BLaER1 treated with 17β-estradiol and CSF1 and Interleukin-3, amounts not matched to agents 10 nM and 100 nM (cell line): ENCODE results near the gene RRAD.

Source experiments
- H3K27ac ChIP-seq, 11 experiments: shearing (Covaris generic); formaldehyde crosslinking; 2 replicates each; pipeline ENCODE4 v1.8.1; 2022
- H3K27me3 ChIP-seq, 11 experiments: shearing (Covaris generic); formaldehyde crosslinking; 2 replicates each; pipeline ENCODE4 v1.8.1; 2022
- H3K36me3 ChIP-seq, 11 experiments: shearing (Covaris generic); formaldehyde crosslinking; 2 replicates each; pipeline ENCODE4 v1.8.1; 2022
- H3K4me1 ChIP-seq, 10 experiments: shearing (Covaris generic); formaldehyde crosslinking; 2 replicates each; pipeline ENCODE4 v1.8.1; 2022
- H3K4me2 ChIP-seq, 11 experiments: shearing (Covaris generic); formaldehyde crosslinking; 2 replicates each; pipeline ENCODE4 v1.8.1; 2022
- H3K4me3 ChIP-seq, 10 experiments: shearing (Covaris generic); formaldehyde crosslinking; 2 replicates each; pipeline ENCODE4 v1.8.1; 2022
- H3K9ac ChIP-seq, 11 experiments: shearing (Covaris generic); formaldehyde crosslinking; 2 replicates each; pipeline ENCODE4 v1.8.1; 2022
- H3K9me3 ChIP-seq, 11 experiments: shearing (Covaris generic); formaldehyde crosslinking; replicated peaks in 1 of 11; 2 replicates each; pipeline ENCODE4 v1.8.1; 2022
- H4K20me1 ChIP-seq, 11 experiments: shearing (Covaris generic); formaldehyde crosslinking; 2 replicates each; pipeline ENCODE4 v1.8.1; 2022
- Cebpa-rat ChIP-seq, 11 experiments: shearing (Covaris generic); IDR thresholded peaks; 2 replicates each; pipeline ENCODE4 v1.8.1; 2022

The RRAD gene

GRCh38 chr16:66913081-66913480 lies 12.3 kb downstream of the RRAD start:
- Histone ChIP-seq H3K27ac (no peak overlapping the region), H3K4me2 (no peak overlapping the region), H3K4me1 (peaks cover 0 to 22% (median 3%) of the 10 kb centered on the region in 10 experiments; a peak in 7 of 20 replicates), H3K9me3 (no peaks in the 10 kb centered on the region), H4K20me1 (peaks cover 0 to 13% (median 0%) of the 10 kb centered on the region in 11 experiments; a peak in 1 of 22 replicates), H3K9ac (no peak overlapping the region), H3K27me3 (no peaks in the 10 kb centered on the region), H3K36me3 (no peaks in the 10 kb centered on the region), H3K4me3 (no peak overlapping the region)
- no peak for TF ChIP-seq Cebpa-rat (IDR thresholded peaks at IDR 0.05)

DNA sequence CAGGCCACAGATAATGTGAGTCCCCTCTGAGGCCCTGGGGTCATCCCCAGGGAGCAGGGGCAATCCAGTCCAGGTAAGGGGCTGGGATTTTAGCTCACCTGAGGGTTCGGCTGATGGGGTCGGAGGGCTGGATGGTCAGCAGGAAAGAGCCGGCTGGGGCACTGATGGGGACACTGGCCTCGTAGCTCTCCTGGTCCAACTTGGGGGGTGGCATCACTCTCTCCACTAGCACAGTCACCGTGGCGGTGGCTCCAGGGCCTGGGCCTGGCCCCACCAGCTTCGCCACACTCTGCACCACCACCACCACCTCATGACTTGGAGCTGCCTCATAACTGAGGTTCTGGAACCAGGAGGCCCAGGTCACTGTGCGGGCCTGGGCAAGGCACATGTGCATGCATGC lies 13.5 kb downstream of the RRAD start:
- H3K4me3 ChIP-seq: no peak overlapping the region
- no peaks in the 10 kb centered on the region for H3K36me3 ChIP-seq
- H3K4me1 ChIP-seq: peaks cover 0 to 25% (median 3%) of the 10 kb centered on the region in 10 experiments; a peak in 7 of 20 replicates
- H4K20me1 ChIP-seq: peaks cover 0 to 13% (median 0%) of the 10 kb centered on the region in 11 experiments; a peak in 3 of 22 replicates
- no peak overlapping the region for H3K4me2 ChIP-seq
- no peaks in the 10 kb centered on the region for H3K27me3 ChIP-seq
- H3K27ac ChIP-seq: no peak overlapping the region
- no peak for TF ChIP-seq Cebpa-rat (IDR thresholded peaks at IDR 0.05)
- H3K9me3 ChIP-seq: no peaks in the 10 kb centered on the region
- no peak overlapping the region for H3K9ac ChIP-seq

GRCh38 chr16:66911112-66911511 lies 14.2 kb downstream of the RRAD start:
- H3K4me2 ChIP-seq: 0 out of 22 replicates have a peak overlapping the region, but pooled peaks of 1 of the 11 experiments have one; percentile 21
- no peaks in the 10 kb centered on the region for H3K36me3 ChIP-seq
- peaks cover 0 to 13% (median 0%) of the 10 kb centered on the region in 11 experiments; a peak in 3 of 22 replicates for H4K20me1 ChIP-seq
- no peaks in the 10 kb centered on the region for H3K27me3 ChIP-seq
- no peak for TF ChIP-seq Cebpa-rat (IDR thresholded peaks at IDR 0.05)
- H3K27ac ChIP-seq: no peak overlapping the region
- H3K9ac ChIP-seq: no peak overlapping the region
- no peak overlapping the region for H3K4me3 ChIP-seq
- no peaks in the 10 kb centered on the region for H3K9me3 ChIP-seq
- H3K4me1 ChIP-seq: peaks cover 0 to 26% (median 3%) of the 10 kb centered on the region in 10 experiments; a peak in 8 of 20 replicates

- Histone ChIP-seq H3K4me1 (peaks cover 0 to 33% (median 9%) of the 10 kb centered on the region in 10 experiments; a peak in 13 of 20 replicates), H3K4me3 (no peak overlapping the region), H3K9ac (no peak overlapping the region), H3K4me2 (no peak overlapping the region; a peak in 1 of 22 replicates), H3K27ac (no peak overlapping the region), H3K36me3 (no peaks in the 10 kb centered on the region), H3K27me3 (no peaks in the 10 kb centered on the region), H3K9me3 (no peaks in the 10 kb centered on the region), H4K20me1 (peaks cover 0 to 13% (median 0%) of the 10 kb centered on the region in 11 experiments; a peak in 3 of 22 replicates)
- no peak for TF ChIP-seq Cebpa-rat (IDR thresholded peaks at IDR 0.05)
Measured at GRCh38 chr16:66910175-66910940, 15.0 kb downstream of the RRAD start.

DNA sequence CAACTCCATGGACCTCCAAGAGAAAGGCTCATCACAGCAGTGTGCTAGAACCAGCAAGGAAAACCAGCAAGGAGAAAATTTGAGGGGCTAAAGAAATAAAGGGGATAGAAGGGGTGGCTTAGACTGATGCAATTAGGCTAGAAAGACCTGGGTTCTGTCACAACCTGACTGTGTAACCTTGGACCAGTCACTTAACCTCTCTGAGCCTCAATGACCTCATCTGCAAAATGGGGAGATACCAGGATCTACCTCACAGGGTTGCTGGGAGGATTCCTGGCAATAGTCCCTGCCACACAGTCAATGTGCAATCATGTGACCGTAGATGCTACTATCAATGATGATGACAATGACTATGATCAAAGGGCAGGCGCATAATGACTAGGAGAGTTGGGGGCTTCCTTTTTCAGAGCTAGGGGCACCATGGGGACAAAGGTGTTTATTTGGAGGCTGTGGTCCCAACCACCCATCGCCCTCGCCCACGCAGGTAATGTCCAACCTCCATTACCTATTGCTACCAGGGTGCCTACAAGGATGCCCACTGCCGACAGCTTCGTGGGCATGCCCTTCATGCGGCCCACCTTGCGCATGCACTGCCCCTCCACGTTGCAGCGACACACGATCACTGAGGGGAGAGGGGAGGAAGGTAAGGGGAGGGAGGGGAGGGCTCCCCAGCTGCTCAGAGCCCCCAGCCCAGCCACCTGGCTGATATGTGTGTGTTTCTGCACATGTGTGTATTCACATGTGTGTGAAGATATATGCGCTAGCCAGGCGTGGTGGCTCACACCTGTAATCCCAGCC lies 16.4 kb downstream of the RRAD start:
- no peak overlapping the region for H3K27ac ChIP-seq
- H4K20me1 ChIP-seq: peaks cover 0 to 13% (median 0%) of the 10 kb centered on the region in 11 experiments; a peak in 3 of 22 replicates
- no peak overlapping the region for H3K9ac ChIP-seq
- peaks cover 5 to 46% (median 22%) of the 10 kb centered on the region in 10 experiments for H3K4me1 ChIP-seq
- H3K27me3 ChIP-seq: no peaks in the 10 kb centered on the region
- H3K4me2 ChIP-seq: peak overlapping the region in 3 of 11 experiments; percentile 2 to 27 (median 16); a peak in 3 of 22 replicates
- no peak for TF ChIP-seq Cebpa-rat (IDR thresholded peaks at IDR 0.05)
- no peaks in the 10 kb centered on the region for H3K36me3 ChIP-seq
- H3K9me3 ChIP-seq: no peaks in the 10 kb centered on the region
- no peak overlapping the region for H3K4me3 ChIP-seq

DNA sequence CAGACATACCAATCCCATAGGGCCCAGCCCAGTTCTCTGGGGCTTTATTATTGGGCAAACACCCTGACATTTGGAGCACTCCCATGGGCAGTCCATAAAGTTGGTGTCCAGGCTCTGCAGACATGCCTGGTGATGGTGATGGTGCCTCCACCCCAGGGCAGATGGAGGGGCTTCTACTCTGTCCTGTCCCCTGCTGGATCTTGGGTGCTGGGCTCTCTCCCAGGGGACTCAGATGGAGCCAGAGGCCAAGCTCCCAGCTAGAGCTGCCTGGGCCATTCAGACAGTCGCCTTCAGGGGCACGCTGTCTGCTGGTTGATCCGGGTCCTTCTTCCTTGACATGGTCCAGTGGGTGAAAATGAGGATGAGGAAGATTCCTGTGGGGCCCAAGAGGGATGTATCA lies 17.2 kb downstream of the RRAD start:
- no peak for TF ChIP-seq Cebpa-rat (IDR thresholded peaks at IDR 0.05)
- Histone ChIP-seq H3K4me2 (peak overlapping the region in 6 of 11 experiments; percentile 2 to 30 (median 21); a peak in 6 of 22 replicates), H3K27ac (no peak overlapping the region), H3K9ac (no peak overlapping the region), H3K27me3 (no peaks in the 10 kb centered on the region), H3K4me3 (no peak overlapping the region), H3K36me3 (no peaks in the 10 kb centered on the region), H4K20me1 (peaks cover 0 to 13% (median 0%) of the 10 kb centered on the region in 11 experiments; a peak in 3 of 22 replicates), H3K9me3 (no peaks in the 10 kb centered on the region), H3K4me1 (peaks cover 14 to 54% (median 31%) of the 10 kb centered on the region in 10 experiments)

DNA sequence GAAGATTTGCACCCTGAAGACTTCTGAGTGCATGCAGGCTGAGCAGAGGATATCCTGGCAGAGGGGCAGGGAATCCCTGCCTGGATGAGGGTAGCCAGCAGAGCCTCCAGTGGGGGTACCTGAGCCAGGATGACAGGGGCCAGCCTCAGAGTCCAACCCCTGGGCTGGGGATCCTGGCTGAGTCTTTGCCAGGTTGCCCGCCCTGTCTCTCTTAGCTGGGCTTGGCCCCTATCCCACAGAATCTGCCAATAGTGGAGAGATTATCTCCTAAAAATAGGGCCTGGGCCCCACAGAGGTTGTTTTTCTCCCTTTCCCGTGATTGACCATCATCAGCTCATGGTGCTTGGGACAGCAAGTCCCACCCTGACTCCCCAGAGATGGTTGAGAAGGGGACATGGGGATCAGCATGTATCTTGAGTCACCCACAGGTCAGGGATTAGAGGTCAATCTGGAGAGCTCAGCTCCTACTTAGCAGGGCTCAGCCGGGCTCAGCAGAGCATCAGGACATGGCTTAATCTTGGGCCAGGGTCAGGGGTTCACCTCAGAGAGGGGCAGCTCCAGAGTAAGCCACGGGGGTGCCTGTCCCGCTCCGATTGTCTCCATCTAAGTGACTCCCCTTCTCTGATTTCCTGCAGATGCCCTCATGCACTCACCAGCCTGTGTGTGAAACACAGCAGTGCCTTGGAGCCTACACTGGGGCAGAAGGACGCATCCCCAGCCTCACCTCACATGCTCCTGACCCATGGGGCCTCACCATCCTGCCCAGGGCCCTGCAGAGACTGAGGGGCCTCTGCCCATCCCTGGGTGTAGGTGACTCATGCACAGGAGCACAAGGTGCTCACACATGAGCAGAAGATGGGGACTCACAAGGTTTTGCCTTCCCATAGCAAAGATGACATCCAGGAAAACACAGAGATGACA lies 18.2 kb downstream of the RRAD start:
- Histone ChIP-seq H3K4me1 (peaks cover 18 to 63% (median 40%) of the 10 kb centered on the region in 10 experiments), H3K4me3 (no peak overlapping the region), H4K20me1 (peaks cover 0 to 13% (median 0%) of the 10 kb centered on the region in 11 experiments; a peak in 3 of 22 replicates), H3K4me2 (peak overlapping the region in 1 of 11 experiments; percentile 30; a peak in 1 of 22 replicates), H3K27me3 (no peaks in the 10 kb centered on the region), H3K9me3 (no peaks in the 10 kb centered on the region), H3K9ac (no peak overlapping the region), H3K36me3 (no peaks in the 10 kb centered on the region), H3K27ac (no peak overlapping the region)
- TF ChIP-seq Cebpa-rat (IDR thresholded peaks at IDR 0.05): no peak
